Mucosa of rectum (tissue), 2 donors: Measurements from ENCODE around the gene DCLK2.

ENCODE experiments used
- H3K27ac ChIP-seq, 2 donors: one replicate each; pipeline ENCODE4 v1.7.0; 2013; ENCODE audit warnings: inconsistent platforms in 2 of 2, low read depth in 2 of 2, low read length in 2 of 2
- H3K27me3 ChIP-seq, 2 donors: one replicate each; pipeline ENCODE4 v1.7.0; 2013; ENCODE audit warnings: low read length in 2 of 2; ENCODE audit not compliant: control insufficient read depth in 2 of 2, insufficient read depth in 2 of 2
- H3K36me3 ChIP-seq, 2 donors: one replicate each; pipeline ENCODE4 v1.7.0; 2013; ENCODE audit warnings: low read length in 2 of 2; ENCODE audit not compliant: control insufficient read depth in 2 of 2, insufficient read depth in 2 of 2
- H3K4me1 ChIP-seq, 2 donors: one replicate each; pipeline ENCODE4 v1.7.0; 2013; ENCODE audit warnings: low read length in 2 of 2, mild to moderate bottlenecking in 1 of 2; ENCODE audit not compliant: control insufficient read depth in 2 of 2, insufficient read depth in 2 of 2
- H3K4me3 ChIP-seq, 2 donors: one replicate each; pipeline ENCODE4 v1.7.0; 2013; ENCODE audit warnings: low read length in 2 of 2
- H3K9ac ChIP-seq, 2 donors: one replicate each; pipeline ENCODE4 v1.7.0; 2013; ENCODE audit warnings: low read length in 2 of 2, low read depth in 1 of 2, mild to moderate bottlenecking in 1 of 2
- H3K9me3 ChIP-seq, 2 donors: one replicate each; pipeline ENCODE4 v1.7.0; 2013; ENCODE audit warnings: low read length in 2 of 2; ENCODE audit not compliant: control insufficient read depth in 2 of 2
- donor health status: healthy.
- donor health status: Normal muscosa, but diverticular disease.

The DCLK2 gene

DNA sequence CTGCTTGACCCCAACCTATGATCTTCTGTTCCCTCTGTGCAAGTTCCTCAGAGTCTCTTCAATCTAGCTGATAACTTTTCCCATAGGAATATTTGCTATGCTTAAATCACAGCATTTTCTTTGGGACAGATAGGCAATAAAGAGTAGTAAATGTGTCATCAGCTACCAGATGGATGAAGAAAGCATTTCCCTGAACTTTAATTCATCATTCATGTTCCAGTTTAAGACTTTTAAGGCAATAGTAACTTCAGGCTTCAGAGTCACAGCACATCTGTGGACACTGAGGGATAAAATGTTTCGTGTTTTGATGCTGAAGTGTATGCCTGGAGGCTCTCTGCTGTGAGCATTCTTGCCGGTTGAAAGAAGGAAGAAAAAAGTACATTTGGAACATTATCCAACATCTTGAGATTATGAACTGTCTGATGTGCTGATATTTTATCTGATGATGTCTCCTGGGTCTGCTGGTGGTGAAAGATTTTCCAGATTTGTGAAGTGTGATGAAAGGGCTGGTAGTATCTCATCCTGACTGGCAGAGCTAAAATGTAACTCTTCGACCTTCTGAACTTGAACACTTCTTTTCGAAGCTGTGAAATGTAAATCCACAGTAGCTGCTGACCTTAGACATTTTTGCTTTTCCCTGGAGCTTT, 133.7 kb downstream of the DCLK2 start:
- Histone ChIP-seq H3K4me1 (no peaks in the 10 kb centered on the region), H3K27me3 (no peaks in the 10 kb centered on the region), H3K9ac (no peak overlapping the region), H3K4me3 (no peak overlapping the region), H3K9me3 (no peaks in the 10 kb centered on the region), H3K27ac (no peak overlapping the region), H3K36me3 (no peaks in the 10 kb centered on the region)

DNA sequence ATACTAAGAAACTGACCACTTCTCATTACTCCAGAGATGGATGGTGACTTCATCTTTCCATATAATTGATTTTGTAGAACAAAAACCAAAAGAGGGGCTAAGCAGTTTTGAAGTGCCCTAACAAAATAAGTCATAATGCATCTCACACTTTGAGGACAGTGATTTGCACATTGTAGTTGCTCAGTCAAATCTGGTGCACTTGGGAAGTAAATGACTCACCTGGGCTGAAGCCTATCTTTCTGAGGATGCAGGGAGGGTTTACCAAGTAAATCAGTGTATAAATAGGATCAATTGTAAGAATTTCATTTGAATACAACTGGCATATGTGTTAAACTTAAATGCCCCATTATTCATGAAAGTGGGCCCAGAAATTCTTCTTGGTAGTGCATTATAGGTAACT, 134.2 kb downstream of the DCLK2 start:
- no peaks in the 10 kb centered on the region for H3K9me3 ChIP-seq
- H3K4me3 ChIP-seq, result no peak overlapping the region
- no peak overlapping the region for H3K9ac ChIP-seq
- no peaks in the 10 kb centered on the region for H3K4me1 ChIP-seq
- H3K36me3 ChIP-seq, result no peaks in the 10 kb centered on the region
- no peak overlapping the region for H3K27ac ChIP-seq
- H3K27me3 ChIP-seq, result no peaks in the 10 kb centered on the region

GRCh38 chr4:150212927-150213326, 134.7 kb downstream of the DCLK2 start:
- Histone ChIP-seq H3K9ac (no peak overlapping the region), H3K36me3 (no peaks in the 10 kb centered on the region), H3K27ac (no peak overlapping the region), H3K27me3 (no peaks in the 10 kb centered on the region), H3K9me3 (no peaks in the 10 kb centered on the region), H3K4me3 (no peak overlapping the region), H3K4me1 (no peaks in the 10 kb centered on the region)

DNA sequence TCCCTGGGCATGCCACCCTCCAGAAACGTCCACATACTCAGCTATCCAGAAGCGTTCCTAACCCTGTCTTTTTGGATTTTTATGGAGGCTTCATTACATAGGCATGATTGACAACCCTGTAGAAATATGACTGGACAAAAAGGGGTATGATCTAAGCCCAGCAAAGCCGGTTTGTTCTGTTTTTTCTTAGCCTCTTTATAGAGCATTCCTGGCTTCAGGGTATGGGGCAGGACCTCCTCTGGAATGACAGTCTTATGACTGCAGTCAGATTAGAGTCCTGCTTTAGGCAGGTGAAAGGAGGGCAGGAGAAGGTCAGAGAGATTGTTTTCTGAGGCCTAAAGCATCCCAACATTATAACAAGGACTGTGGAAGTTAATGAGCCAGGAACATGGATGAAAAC, 137.4 kb downstream of the DCLK2 start:
- Histone ChIP-seq H3K27me3 (no peaks in the 10 kb centered on the region), H3K36me3 (no peaks in the 10 kb centered on the region), H3K4me1 (no peaks in the 10 kb centered on the region), H3K9me3 (no peaks in the 10 kb centered on the region), H3K4me3 (no peak overlapping the region), H3K9ac (no peak overlapping the region), H3K27ac (no peak overlapping the region)

DNA sequence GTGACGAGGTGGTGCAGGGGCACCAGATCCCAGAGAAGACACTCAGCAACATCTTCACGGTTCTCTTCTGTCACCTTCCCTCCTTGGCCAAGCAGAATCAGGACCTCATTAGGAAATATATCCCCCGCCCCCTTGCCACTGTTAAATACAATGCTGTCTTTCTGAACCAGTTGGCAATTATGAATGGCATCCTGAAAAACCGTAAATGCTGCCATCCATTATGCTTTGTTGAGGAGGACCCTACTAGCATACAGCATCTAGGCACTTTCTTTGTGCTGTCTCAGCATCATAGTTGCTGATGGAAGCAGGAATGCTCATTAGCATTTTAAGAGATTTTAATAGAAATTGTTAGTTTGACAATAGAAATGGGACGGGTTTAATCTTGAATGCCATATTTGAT, 138.5 kb downstream of the DCLK2 start:
- Histone ChIP-seq H3K36me3 (no peaks in the 10 kb centered on the region), H3K9ac (no peak overlapping the region), H3K4me3 (no peak overlapping the region)

DNA sequence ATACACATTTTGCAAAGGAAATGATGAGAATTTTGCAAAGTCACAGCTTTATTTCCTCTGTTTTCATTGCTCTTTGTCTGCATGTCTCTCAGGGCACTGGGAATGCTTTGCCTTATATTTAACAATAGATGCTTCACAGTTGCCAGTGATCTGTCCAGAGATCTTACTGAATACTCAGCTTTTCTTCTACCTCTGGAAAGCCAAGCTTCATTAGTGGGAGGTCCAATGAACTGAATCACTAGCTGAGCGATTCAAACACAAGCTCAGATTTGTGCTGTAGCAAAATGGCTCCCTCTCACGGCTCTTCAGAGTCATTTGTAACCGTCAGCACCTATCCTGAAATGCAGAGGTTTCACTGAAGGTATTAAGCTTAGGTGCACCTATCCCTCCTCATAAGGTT, 138.9 kb downstream of the DCLK2 start:
- H3K9ac ChIP-seq, result no peak overlapping the region
- no peak overlapping the region for H3K4me3 ChIP-seq
- no peaks in the 10 kb centered on the region for H3K27me3 ChIP-seq
- no peaks in the 10 kb centered on the region for H3K9me3 ChIP-seq
- no peaks in the 10 kb centered on the region for H3K36me3 ChIP-seq
- no peaks in the 10 kb centered on the region for H3K4me1 ChIP-seq
- no peak overlapping the region for H3K27ac ChIP-seq

More for the DNA sequence above, 138.5 kb downstream of the DCLK2 start:
- H3K9me3 ChIP-seq, result no peaks in the 10 kb centered on the region
- no peaks in the 10 kb centered on the region for H3K4me1 ChIP-seq
- no peak overlapping the region for H3K27ac ChIP-seq
- no peaks in the 10 kb centered on the region for H3K27me3 ChIP-seq

GRCh38 chr4:150217808-150218207, 139.6 kb downstream of the DCLK2 start:
- no peak overlapping the region for H3K27ac ChIP-seq
- H3K4me1 ChIP-seq, result no peaks in the 10 kb centered on the region
- H3K27me3 ChIP-seq, result no peaks in the 10 kb centered on the region
- no peak overlapping the region for H3K9ac ChIP-seq
- H3K9me3 ChIP-seq, result no peaks in the 10 kb centered on the region
- H3K4me3 ChIP-seq, result no peak overlapping the region
- no peaks in the 10 kb centered on the region for H3K36me3 ChIP-seq

DNA sequence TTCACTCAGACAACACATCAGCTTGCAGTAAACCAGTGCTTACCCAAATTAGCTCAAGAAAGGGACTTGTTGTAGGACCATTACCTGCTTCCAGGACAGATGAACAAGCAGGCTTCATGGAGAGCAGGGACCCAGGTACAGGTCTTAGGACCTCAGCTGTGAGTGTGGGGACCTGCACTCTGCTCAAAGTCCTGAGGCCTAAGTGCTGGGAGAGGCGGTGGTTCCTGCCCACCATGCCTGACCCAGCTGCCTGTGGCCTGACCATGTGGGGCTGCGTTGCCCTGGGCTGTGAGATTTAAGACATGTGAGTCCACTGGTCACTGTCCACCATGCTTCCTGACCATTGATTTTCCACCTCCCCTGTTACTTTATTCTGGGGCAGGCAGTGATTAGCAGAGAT, 140.2 kb downstream of the DCLK2 start:
- Histone ChIP-seq H3K27ac (no peak overlapping the region), H3K4me3 (no peak overlapping the region), H3K36me3 (no peaks in the 10 kb centered on the region), H3K9me3 (no peaks in the 10 kb centered on the region), H3K9ac (no peak overlapping the region), H3K27me3 (no peaks in the 10 kb centered on the region), H3K4me1 (no peaks in the 10 kb centered on the region)

GRCh38 chr4:150219841-150220240, 141.6 kb downstream of the DCLK2 start:
- H3K4me1 ChIP-seq, result no peaks in the 10 kb centered on the region
- H3K27me3 ChIP-seq, result no peaks in the 10 kb centered on the region
- no peak overlapping the region for H3K27ac ChIP-seq
- H3K9ac ChIP-seq, result no peak overlapping the region
- no peaks in the 10 kb centered on the region for H3K9me3 ChIP-seq
- no peaks in the 10 kb centered on the region for H3K36me3 ChIP-seq
- no peak overlapping the region for H3K4me3 ChIP-seq

DNA sequence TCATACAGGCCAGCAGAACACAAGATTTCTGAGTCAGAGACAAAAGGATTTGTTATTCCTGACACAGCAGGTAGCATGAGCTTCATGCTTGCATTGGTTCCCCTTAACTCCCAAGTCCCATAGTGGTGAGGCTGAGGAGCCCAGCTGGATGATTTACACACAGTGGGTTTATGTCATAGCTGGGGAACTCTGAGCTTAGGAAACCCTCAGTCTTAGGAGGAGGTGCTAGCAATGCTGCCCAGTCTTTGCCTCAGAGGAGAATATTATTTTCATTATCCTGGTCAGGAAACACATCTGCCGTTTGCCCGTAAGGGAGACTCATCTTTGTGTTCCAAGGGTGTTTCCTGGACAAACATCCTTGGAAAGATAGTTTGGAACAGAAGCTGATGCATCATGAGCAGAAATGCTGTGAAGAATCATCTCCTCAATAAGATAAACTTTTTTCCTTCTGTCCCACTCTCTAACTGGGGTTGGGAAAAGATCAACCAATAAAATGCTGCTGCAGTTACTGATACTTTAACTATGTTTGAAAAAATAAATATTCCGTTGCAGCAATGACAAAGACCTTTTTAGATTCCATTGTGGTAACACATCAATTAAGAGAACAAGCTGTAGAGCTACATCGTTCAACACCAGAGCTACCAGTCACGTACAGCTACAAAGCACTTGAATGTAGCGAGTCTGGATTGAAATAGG, 146.8 kb downstream of the DCLK2 start:
- no peaks in the 10 kb centered on the region for H3K4me1 ChIP-seq
- no peaks in the 10 kb centered on the region for H3K9me3 ChIP-seq
- no peaks in the 10 kb centered on the region for H3K36me3 ChIP-seq
- no peak overlapping the region for H3K4me3 ChIP-seq
- no peaks in the 10 kb centered on the region for H3K27me3 ChIP-seq
- peak overlapping the region in 1 of 2 donors; percentile 12 for H3K27ac ChIP-seq
- no peak overlapping the region for H3K9ac ChIP-seq
